Thoracic aorta (tissue), 2 donors: Measurements from ENCODE around the gene NT5DC4. TPM values are rescaled to one million over a fixed set of nuclear protein-coding genes. Genes with fewer than 3 reads are reported as not detected.
"Not testable (repeated sequence)": the region's sequence is repeated elsewhere in the genome, so short reads cannot be mapped to it uniquely, and the experiment has no call there.

ENCODE experiments used
- ATAC-seq: fragments of 150-250 bp; one replicate; pipeline ENCODE4 v1.8.0; 2017; ENCODE audit warnings: low read depth; ENCODE audit not compliant: insufficient number of reproducible peaks, low FRiP score
- DNase-seq: peaks from one replicate; pipeline ENCODE4 v3.0.0-alpha.2; 2020; ENCODE audit warnings: low spot score
- H3K27ac ChIP-seq, 2 donors: fragments of 200-600 bp; sonication (generic); 1 replicate in 1 of 2; 2 replicates in 1 of 2; pipeline ENCODE4 v1.5.1; 2016; ENCODE audit warnings: mild to moderate bottlenecking in 2 of 2, moderate library complexity in 2 of 2
- H3K27me3 ChIP-seq: fragments of 200-600 bp; sonication (generic); replicated peaks from 2 replicates; pipeline ENCODE4 v1.6.0; 2016; ENCODE audit warnings: mild to moderate bottlenecking; ENCODE audit not compliant: insufficient read depth
- H3K36me3 ChIP-seq: fragments of 200-600 bp; sonication (generic); one replicate; pipeline ENCODE4 v1.5.1; 2016
- H3K4me1 ChIP-seq, 2 donors: fragments of 200-600 bp; sonication (generic); 1 replicate in 1 of 2; 2 replicates in 1 of 2; pipeline versions ENCODE4 v1.5.1 to v1.6.0; 2016; ENCODE audit warnings: low read depth in 2 of 2, mild to moderate bottlenecking in 1 of 2; ENCODE audit not compliant: control insufficient read depth in 1 of 2
- H3K4me3 ChIP-seq: fragments of 200-600 bp; sonication (generic); 2 replicates; pipeline ENCODE4 v1.5.1; 2016; ENCODE audit warnings: mild to moderate bottlenecking
- H3K9me3 ChIP-seq: fragments of 200-600 bp; sonication (generic); 2 replicates; pipeline ENCODE4 v1.5.1; 2016
- total RNA-seq, 2 donors: library from RNA; depleted of rRNA; stranded (reverse); fragments of >200 nt; gene quantifications; one replicate each; pipeline versions ENCODE4 v1.1.0 to v1.2.3, GENCODE V29; 2016
- TF ChIP-seq, protein P1 (sequence below): fragments of 200-600 bp; sonication (generic); IDR thresholded peaks from one replicate; pipeline ENCODE4 v1.5.1; 2019; ENCODE audit warnings: antibody characterized with exemption

The NT5DC4 gene
- total RNA-seq, 2 donors from 2014 or later, result not detected

DNA sequence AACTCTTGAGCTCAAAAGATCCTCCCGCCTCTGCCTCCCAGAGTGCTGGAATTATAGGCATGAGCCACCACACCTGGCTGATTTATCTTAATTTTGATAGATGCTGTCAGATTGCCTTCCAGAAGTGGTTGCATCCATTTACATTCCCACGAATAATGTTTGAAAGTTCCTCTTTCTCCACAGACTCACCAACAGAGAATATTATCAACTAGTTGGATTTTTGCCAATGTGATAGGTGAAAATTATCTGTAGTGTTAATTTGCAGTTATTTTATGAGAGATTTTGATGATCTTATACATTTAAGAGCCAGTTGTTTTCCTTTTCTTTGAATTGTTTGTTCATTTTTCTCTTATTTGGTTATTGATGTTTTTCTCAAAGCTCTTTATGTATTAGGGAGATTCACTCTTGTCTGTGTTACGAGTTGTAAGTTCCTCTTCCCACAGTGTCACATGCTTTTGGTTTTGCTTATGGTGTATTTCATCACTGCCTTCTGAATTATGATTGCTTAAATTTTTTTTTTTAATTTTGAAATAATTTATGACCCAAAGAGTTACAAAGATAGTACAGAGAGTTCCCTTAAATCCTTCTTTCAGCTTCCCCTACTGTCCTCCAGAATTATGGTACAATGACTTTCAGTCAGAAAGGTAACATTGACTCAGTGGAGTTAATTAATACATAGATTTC lies 20.7 kb upstream of the NT5DC4 start:
- Histone ChIP-seq H3K36me3 (no peaks in the 10 kb centered on the region), H3K4me3 (no peak overlapping the region), H3K4me1 (no peaks in the 10 kb centered on the region), H3K27me3 (no peaks in the 10 kb centered on the region), H3K27ac (no peak overlapping the region), H3K9me3 (no peaks in the 10 kb centered on the region)
- DNase-seq, result no peak
- ATAC-seq, result no peak
- TF ChIP-seq, protein P1, sequence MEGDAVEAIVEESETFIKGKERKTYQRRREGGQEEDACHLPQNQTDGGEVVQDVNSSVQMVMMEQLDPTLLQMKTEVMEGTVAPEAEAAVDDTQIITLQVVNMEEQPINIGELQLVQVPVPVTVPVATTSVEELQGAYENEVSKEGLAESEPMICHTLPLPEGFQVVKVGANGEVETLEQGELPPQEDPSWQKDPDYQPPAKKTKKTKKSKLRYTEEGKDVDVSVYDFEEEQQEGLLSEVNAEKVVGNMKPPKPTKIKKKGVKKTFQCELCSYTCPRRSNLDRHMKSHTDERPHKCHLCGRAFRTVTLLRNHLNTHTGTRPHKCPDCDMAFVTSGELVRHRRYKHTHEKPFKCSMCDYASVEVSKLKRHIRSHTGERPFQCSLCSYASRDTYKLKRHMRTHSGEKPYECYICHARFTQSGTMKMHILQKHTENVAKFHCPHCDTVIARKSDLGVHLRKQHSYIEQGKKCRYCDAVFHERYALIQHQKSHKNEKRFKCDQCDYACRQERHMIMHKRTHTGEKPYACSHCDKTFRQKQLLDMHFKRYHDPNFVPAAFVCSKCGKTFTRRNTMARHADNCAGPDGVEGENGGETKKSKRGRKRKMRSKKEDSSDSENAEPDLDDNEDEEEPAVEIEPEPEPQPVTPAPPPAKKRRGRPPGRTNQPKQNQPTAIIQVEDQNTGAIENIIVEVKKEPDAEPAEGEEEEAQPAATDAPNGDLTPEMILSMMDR, result no peak

DNA sequence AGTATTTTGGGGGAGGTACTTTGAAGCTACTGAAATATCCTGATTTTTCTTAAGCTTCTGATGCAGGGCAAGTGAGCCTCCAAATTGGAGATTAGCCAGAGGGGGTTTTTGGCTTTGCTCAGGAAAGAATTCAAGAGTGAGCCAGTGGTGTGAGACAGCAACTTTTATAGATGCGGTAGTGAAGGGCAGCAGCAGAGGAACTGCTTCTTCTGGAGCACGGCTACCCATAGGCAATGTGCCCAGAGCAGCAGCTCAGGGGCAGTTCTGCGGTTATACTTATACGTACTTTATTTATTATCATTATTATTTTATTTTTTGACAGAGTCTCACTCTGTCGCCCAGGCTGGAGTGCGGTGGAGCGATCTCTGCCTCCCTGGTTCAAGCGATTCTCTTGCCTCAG lies 19.8 kb upstream of the NT5DC4 start:
- no peaks in the 10 kb centered on the region for H3K36me3 ChIP-seq
- DNase-seq, result no peak
- no peaks in the 10 kb centered on the region for H3K9me3 ChIP-seq
- ATAC-seq, result no peak
- no peak overlapping the region for H3K27ac ChIP-seq
- H3K27me3 ChIP-seq, result no peaks in the 10 kb centered on the region
- no peaks in the 10 kb centered on the region for H3K4me1 ChIP-seq
- H3K4me3 ChIP-seq, result no peak overlapping the region
- TF ChIP-seq, protein P1, result no peak

DNA sequence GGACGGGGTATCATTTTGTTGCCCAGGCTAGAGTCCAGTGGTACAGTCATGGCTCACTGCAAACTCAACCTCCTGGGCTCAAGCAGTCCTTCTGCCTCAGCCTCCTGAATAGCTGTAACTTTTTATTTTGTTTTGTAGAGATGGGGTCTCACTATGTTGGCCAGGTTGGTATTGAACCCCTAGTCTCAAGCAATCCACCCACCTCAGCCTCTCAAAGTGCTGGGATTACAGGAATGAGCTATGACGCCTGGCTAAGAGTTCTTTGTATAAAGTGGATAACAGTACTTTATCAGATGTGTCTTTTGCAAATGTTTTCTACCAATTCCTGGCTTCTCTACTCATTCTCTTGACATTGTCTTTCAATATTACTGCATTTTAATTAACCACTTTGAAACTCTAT lies 17.1 kb upstream of the NT5DC4 start:
- Histone ChIP-seq H3K4me3 (no peak overlapping the region), H3K4me1 (no peaks in the 10 kb centered on the region), H3K27me3 (no peaks in the 10 kb centered on the region), H3K27ac (no peak overlapping the region), H3K36me3 (no peaks in the 10 kb centered on the region), H3K9me3 (no peaks in the 10 kb centered on the region)
- ATAC-seq (no peak), DNase-seq (no peak)
- TF ChIP-seq, protein P1, result no peak

DNA sequence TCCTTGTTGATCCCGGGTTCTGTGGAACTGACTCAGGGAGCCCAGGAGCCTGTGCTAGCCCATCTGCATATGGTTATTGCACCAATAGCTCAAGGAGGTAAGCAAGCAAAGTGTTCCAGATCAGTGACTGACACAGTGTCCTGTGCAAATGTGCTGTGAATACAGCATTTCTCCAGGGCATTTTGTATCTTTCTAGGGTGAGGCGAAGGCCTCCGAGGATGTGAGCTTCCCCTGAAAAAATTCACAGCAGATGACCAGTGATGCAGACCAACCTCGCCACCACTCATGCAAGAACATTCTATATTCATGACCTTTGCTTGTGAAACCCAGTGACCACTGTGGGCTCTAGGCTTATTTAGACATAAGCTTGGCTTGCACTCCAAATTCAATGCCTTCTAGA lies 15.2 kb upstream of the NT5DC4 start:
- no peaks in the 10 kb centered on the region for H3K36me3 ChIP-seq
- no peaks in the 10 kb centered on the region for H3K9me3 ChIP-seq
- TF ChIP-seq, protein P1, result no peak
- H3K27ac ChIP-seq, result no peak overlapping the region
- H3K27me3 ChIP-seq, result no peaks in the 10 kb centered on the region
- ATAC-seq (no peak), DNase-seq (no peak)
- H3K4me3 ChIP-seq, result no peak overlapping the region
- no peaks in the 10 kb centered on the region for H3K4me1 ChIP-seq

DNA sequence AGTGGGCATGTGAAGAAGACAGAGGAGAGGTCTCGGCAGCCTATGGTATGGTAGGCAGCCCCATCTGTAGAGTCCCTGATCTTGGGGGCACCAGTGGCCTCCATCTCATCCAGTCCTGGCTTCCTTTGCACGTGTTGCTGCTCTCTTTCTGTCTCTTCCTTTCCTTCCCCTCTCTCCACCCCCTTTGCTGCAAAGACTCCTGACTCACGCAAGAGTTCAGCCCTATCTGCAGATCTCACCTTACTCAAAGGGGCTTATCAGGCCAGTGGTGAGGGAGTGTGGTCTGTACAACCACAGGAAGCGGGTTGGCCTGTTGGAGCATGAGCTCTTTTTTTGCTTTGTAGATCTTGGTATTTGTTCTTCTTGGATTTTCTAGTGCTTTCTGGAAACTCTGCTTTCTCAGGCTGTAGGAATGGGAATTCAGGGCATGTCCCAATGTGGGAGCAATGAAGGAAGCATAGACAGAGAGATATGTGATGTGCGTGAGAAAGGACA lies 14.6 kb upstream of the NT5DC4 start:
- no peaks in the 10 kb centered on the region for H3K9me3 ChIP-seq
- H3K27me3 ChIP-seq, result no peaks in the 10 kb centered on the region
- TF ChIP-seq, protein P1, result no peak
- no peaks in the 10 kb centered on the region for H3K36me3 ChIP-seq
- ATAC-seq (no peak), DNase-seq (no peak)
- no peak overlapping the region for H3K4me3 ChIP-seq
- H3K27ac ChIP-seq, result no peak overlapping the region
- no peaks in the 10 kb centered on the region for H3K4me1 ChIP-seq

DNA sequence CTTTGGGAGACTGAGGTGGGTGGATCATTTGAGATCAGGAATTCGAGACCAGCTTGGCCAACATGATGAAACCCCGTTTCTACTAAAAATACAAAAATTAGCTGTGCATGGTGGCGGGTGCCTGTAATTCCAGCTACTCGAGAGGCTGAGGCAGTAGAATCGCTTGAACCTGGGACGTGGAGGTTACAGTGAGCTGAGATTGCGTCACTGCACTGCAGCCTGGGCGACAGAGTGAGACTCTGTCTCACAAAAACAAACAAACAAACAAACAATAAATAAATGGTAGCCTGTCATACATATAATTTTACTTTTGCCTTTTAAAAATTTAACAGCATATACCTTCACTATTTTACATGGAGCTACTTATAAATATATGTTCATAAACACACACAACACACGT lies 13.9 kb upstream of the NT5DC4 start:
- not testable (repeated sequence) for H3K4me3 ChIP-seq, H3K4me1 ChIP-seq, H3K27ac ChIP-seq, DNase-seq, ATAC-seq, H3K27me3 ChIP-seq, H3K36me3 ChIP-seq, H3K9me3 ChIP-seq
